ENCODE results near the gene RIPPLY1.

- TF ChIP-seq CTCF (conservative IDR thresholded peaks at IDR 0.05), result no peak
- TF ChIP-seq EZH2 (IDR thresholded peaks at IDR 0.05; ENCODE audit: low read depth), result no peak
Observed at GRCh38 chrX:106950381-106950780, 47.2 kb upstream of the RIPPLY1 start.

All from PC-9 (cell line).